K562 (cell line): Measurements from ENCODE around the gene SFT2D2. TPM values are rescaled to one million over a fixed set of nuclear protein-coding genes. Genes with fewer than 3 reads are reported as not detected.

ENCODE experiments used
- EP300 ChIP-seq: IDR thresholded peaks from 2 replicates; pipeline ENCODE4 v1.6.1; 2012; ENCODE audit warnings: low read length, improper control_type of control experiment
- FOXK1 ChIP-seq: sonication (generic); formaldehyde crosslinking; IDR thresholded peaks from 2 replicates; pipeline ENCODE4 v1.8.0; 2022; ENCODE audit warnings: missing genetic modification reagents, mild to moderate bottlenecking, borderline replicate concordance
- PRMT5 ChIP-seq: sonication (generic); formaldehyde crosslinking; IDR thresholded peaks from 2 replicates; pipeline ENCODE4 v1.5.0; 2020; ENCODE audit warnings: missing genetic modification reagents
- RFX5 ChIP-seq: IDR thresholded peaks from 2 replicates; pipeline ENCODE4 v1.6.1; 2011; ENCODE audit warnings: low read depth, mild to moderate bottlenecking, improper control_type of control experiment, low read length
- SMARCE1 ChIP-seq: fragments of 450-650 bp; IDR thresholded peaks from 2 replicates; pipeline ENCODE4 v1.7.1; 2016; ENCODE audit warnings: mild to moderate bottlenecking
- ZNF324 ChIP-seq: fragments of 250-450 bp; sonication (Bioruptor Pico); IDR thresholded peaks from 2 replicates; pipeline ENCODE4 v1.4.0; 2020; ENCODE audit warnings: mild to moderate bottlenecking
- ZSCAN29 ChIP-seq: fragments of 450-650 bp; IDR thresholded peaks from 2 replicates; pipeline ENCODE4 v1.6.1; 2017
- polyA plus RNA-seq, 8 experiments: library from polyadenylated mRNA; depleted of rRNA in 4 of 8; stranded (reverse) in 5 of 8; unstranded in 3 of 8; fragments of >200 nt; fragmentation: Nextera tagmentation in 2 of 8; fragmentation: Illumina TruSeq in 1 of 8; extraction: Ambion mirVana in 2 of 8; extraction: Trizol in 1 of 8; gene quantifications; 2 replicates each; pipeline versions ENCODE4 v1.2.1 to v1.2.3, GENCODE V29; 2011 to 2014; ENCODE audit warnings: inconsistent platforms in 1 of 8, missing spikeins in 1 of 8
- total RNA-seq, 7 experiments: library from RNA; depleted of rRNA in 6 of 7; stranded (reverse); fragments of >200 nt in 6 of 7; fragmentation: Illumina TruSeq in 2 of 7; extraction: Trizol in 2 of 7; gene quantifications; 2 replicates each; pipeline versions ENCODE4 v1.2.1 to v1.2.3, GENCODE V29; 2011 to 2021; ENCODE audit warnings: low replicate concordance in 1 of 7
- TF ChIP-seq, protein P1 (sequence below): fragments of 450-650 bp; IDR thresholded peaks from 2 replicates; pipeline ENCODE4 v1.6.1; 2016
- TF ChIP-seq, protein P2 (sequence below): fragments of 450-650 bp; formaldehyde crosslinking; IDR thresholded peaks from 2 replicates; pipeline ENCODE4 v1.4.0; 2020; ENCODE audit warnings: mild to moderate bottlenecking, moderate library complexity
- TF ChIP-seq, protein P3 (sequence below): sonication (generic); formaldehyde crosslinking; IDR thresholded peaks from 2 replicates; pipeline ENCODE4 v1.8.0; 2022; ENCODE audit warnings: missing genetic modification reagents, mild to moderate bottlenecking, borderline replicate concordance
- TF ChIP-seq, protein P4 (sequence below): fragments of 450-650 bp; IDR thresholded peaks from 2 replicates; pipeline ENCODE4 v1.6.1; 2016; ENCODE audit warnings: mild to moderate bottlenecking, moderate library complexity
- TF ChIP-seq, protein P5 (sequence below): sonication (generic); formaldehyde crosslinking; IDR thresholded peaks from 2 replicates; pipeline ENCODE4 v1.8.0; 2022; ENCODE audit warnings: mild to moderate bottlenecking, missing genetic modification reagents

SFT2D2 gene
- total and polyA plus RNA-seq, 9 of the 15 experiments (the other 6 are each of a cell fraction or from before 2014, with no cell fraction given), result 3.4 to 50.1 (median 21.6) TPM

DNA sequence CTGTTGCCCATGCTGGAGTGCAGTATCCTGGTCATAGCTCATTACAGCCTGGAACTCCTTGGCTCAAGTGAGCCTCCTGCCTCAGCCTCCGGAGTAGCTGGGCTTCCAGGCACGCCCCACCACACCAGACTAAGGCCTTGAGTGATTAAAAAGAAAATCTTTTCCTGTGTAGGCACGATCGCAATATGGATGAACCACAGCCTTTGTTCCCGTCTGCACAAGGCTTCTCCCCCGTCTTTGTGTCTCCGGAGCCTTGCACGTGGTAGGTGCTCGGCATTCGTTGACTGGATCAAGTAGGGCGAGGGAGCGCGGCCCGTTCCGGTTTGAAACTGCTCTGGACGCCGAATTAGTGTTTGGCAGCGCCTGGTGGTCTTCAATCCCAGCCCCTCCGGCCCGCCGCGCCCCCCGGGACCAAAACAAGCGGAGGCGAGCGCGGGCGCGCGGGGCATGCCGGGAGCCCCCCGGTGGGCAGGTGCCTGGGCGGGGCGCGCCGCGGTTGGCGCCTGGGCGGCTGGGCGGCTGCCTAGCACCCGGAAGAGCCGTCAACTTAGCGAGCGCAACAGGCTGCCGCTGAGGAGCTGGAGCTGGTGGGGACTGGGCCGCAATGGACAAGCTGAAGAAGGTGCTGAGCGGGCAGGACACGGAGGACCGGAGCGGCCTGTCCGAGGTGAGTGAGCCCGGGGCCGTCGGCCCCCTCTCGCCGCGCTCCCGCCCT, at the start of gene SFT2D2 (continued):
- TF ChIP-seq, protein P1, sequence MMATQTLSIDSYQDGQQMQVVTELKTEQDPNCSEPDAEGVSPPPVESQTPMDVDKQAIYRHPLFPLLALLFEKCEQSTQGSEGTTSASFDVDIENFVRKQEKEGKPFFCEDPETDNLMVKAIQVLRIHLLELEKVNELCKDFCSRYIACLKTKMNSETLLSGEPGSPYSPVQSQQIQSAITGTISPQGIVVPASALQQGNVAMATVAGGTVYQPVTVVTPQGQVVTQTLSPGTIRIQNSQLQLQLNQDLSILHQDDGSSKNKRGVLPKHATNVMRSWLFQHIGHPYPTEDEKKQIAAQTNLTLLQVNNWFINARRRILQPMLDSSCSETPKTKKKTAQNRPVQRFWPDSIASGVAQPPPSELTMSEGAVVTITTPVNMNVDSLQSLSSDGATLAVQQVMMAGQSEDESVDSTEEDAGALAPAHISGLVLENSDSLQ, result no peak
- TF ChIP-seq ZSCAN29, result 0 out of 2 replicates have a peak, but pooled peaks have one; percentile 35
- TF ChIP-seq EP300, result no peak
- TF ChIP-seq PRMT5, result no peak
- TF ChIP-seq, protein P2, sequence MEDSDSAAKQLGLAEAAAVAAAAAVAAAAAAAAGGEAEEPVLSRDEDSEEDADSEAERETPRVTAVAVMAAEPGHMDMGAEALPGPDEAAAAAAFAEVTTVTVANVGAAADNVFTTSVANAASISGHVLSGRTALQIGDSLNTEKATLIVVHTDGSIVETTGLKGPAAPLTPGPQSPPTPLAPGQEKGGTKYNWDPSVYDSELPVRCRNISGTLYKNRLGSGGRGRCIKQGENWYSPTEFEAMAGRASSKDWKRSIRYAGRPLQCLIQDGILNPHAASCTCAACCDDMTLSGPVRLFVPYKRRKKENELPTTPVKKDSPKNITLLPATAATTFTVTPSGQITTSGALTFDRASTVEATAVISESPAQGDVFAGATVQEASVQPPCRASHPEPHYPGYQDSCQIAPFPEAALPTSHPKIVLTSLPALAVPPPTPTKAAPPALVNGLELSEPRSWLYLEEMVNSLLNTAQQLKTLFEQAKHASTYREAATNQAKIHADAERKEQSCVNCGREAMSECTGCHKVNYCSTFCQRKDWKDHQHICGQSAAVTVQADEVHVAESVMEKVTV (CRISPR knock-in tag), result no peak
- no peak for TF ChIP-seq RFX5
- TF ChIP-seq, protein P3, sequence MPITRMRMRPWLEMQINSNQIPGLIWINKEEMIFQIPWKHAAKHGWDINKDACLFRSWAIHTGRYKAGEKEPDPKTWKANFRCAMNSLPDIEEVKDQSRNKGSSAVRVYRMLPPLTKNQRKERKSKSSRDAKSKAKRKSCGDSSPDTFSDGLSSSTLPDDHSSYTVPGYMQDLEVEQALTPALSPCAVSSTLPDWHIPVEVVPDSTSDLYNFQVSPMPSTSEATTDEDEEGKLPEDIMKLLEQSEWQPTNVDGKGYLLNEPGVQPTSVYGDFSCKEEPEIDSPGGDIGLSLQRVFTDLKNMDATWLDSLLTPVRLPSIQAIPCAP (CRISPR knock-in tag), result no peak
- TF ChIP-seq FOXK1 (CRISPR knock-in tag), result no peak
- TF ChIP-seq, protein P4, sequence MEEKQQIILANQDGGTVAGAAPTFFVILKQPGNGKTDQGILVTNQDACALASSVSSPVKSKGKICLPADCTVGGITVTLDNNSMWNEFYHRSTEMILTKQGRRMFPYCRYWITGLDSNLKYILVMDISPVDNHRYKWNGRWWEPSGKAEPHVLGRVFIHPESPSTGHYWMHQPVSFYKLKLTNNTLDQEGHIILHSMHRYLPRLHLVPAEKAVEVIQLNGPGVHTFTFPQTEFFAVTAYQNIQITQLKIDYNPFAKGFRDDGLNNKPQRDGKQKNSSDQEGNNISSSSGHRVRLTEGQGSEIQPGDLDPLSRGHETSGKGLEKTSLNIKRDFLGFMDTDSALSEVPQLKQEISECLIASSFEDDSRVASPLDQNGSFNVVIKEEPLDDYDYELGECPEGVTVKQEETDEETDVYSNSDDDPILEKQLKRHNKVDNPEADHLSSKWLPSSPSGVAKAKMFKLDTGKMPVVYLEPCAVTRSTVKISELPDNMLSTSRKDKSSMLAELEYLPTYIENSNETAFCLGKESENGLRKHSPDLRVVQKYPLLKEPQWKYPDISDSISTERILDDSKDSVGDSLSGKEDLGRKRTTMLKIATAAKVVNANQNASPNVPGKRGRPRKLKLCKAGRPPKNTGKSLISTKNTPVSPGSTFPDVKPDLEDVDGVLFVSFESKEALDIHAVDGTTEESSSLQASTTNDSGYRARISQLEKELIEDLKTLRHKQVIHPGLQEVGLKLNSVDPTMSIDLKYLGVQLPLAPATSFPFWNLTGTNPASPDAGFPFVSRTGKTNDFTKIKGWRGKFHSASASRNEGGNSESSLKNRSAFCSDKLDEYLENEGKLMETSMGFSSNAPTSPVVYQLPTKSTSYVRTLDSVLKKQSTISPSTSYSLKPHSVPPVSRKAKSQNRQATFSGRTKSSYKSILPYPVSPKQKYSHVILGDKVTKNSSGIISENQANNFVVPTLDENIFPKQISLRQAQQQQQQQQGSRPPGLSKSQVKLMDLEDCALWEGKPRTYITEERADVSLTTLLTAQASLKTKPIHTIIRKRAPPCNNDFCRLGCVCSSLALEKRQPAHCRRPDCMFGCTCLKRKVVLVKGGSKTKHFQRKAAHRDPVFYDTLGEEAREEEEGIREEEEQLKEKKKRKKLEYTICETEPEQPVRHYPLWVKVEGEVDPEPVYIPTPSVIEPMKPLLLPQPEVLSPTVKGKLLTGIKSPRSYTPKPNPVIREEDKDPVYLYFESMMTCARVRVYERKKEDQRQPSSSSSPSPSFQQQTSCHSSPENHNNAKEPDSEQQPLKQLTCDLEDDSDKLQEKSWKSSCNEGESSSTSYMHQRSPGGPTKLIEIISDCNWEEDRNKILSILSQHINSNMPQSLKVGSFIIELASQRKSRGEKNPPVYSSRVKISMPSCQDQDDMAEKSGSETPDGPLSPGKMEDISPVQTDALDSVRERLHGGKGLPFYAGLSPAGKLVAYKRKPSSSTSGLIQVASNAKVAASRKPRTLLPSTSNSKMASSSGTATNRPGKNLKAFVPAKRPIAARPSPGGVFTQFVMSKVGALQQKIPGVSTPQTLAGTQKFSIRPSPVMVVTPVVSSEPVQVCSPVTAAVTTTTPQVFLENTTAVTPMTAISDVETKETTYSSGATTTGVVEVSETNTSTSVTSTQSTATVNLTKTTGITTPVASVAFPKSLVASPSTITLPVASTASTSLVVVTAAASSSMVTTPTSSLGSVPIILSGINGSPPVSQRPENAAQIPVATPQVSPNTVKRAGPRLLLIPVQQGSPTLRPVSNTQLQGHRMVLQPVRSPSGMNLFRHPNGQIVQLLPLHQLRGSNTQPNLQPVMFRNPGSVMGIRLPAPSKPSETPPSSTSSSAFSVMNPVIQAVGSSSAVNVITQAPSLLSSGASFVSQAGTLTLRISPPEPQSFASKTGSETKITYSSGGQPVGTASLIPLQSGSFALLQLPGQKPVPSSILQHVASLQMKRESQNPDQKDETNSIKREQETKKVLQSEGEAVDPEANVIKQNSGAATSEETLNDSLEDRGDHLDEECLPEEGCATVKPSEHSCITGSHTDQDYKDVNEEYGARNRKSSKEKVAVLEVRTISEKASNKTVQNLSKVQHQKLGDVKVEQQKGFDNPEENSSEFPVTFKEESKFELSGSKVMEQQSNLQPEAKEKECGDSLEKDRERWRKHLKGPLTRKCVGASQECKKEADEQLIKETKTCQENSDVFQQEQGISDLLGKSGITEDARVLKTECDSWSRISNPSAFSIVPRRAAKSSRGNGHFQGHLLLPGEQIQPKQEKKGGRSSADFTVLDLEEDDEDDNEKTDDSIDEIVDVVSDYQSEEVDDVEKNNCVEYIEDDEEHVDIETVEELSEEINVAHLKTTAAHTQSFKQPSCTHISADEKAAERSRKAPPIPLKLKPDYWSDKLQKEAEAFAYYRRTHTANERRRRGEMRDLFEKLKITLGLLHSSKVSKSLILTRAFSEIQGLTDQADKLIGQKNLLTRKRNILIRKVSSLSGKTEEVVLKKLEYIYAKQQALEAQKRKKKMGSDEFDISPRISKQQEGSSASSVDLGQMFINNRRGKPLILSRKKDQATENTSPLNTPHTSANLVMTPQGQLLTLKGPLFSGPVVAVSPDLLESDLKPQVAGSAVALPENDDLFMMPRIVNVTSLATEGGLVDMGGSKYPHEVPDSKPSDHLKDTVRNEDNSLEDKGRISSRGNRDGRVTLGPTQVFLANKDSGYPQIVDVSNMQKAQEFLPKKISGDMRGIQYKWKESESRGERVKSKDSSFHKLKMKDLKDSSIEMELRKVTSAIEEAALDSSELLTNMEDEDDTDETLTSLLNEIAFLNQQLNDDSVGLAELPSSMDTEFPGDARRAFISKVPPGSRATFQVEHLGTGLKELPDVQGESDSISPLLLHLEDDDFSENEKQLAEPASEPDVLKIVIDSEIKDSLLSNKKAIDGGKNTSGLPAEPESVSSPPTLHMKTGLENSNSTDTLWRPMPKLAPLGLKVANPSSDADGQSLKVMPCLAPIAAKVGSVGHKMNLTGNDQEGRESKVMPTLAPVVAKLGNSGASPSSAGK, result peak; percentile 100
- TF ChIP-seq, protein P5, sequence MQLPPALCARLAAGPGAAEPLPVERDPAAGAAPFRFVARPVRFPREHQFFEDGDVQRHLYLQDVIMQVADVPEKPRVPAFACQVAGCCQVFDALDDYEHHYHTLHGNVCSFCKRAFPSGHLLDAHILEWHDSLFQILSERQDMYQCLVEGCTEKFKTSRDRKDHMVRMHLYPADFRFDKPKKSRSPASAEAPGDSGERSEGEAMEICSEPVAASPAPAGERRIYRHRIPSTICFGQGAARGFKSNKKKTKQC, result peak; percentile 96
- no peak for TF ChIP-seq ZNF324
- no peak for TF ChIP-seq SMARCE1
